NCI-H187 (cell line): ENCODE results near the gene SLC30A1.
A peak's percentile ranks its signal among the peaks of the same experiment; 100 is the strongest.
"Not testable (repeated sequence)": the region's sequence is repeated elsewhere in the genome, so short reads cannot be mapped to it uniquely, and the experiment has no call there.

Experiments
- DNase-seq, 2 experiments: peaks; one replicate each; lab custom pipeline; 2025; lab: John Stamatoyannopoulos, UW

SLC30A1 gene

DNA sequence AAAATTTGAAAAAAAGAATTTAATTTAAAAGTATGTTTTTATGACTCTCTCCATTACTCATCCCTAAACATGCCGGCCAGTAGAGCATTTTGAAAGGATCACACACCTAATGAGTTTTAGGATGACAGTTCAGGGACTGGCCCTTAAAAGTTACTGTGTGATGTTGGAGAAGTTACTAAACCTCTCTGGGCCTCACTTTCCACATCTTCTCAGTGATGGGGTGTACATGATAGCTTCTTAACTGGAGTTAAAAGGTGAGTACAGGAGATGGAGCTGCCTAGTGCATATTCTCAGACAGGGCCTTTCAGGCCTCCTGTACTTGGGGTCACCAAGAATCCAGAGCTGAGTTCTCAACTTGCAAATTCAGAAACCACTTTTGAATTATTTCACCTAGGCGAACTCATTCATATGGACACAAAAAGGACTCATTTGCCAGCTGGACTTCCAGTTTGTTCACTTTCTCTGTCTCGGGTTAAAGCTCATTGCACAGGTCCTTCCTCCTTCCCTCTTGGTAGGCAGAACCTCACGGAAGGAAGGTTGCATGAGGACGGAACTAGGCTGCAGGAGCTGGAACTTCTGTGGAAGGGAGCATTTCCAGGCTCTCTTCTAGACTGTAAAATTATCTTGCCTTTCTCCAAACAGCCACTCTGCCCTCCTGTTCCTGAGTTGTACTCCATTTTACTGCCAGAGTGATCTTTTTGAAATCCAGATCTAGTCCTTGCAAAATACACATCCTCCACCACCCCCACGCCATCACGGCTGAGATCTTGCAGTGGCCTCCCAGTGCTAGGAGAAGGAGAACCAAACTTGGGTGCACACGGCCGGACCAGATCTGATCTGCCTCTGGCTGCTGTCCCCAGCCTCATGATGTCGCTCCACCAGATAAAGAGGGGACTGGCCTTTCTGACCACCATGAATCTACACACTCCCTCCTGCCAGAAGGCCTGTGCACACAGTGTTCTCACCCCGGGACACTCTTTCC lies 4.3 kb upstream of the SLC30A1 start:
- DNase-seq = no peak

DNA sequence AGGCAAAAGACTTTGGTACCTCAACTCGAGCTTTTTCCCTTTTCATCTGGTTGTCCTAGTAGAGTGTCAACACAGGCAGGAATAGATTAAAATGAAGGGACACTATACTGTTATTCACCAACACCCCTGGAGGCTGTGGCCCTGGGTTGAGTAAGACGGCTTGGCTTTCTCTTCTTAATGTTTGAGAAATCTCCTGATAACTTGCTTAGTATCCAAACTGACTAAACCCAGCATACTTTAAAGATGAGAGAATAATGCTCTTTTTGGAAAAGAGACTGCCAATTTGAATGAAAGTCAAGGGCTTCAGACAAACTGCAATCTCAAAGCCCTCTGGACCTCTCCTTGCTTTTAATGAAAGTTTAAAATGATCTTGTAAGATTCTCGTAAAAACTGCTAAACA lies 2.6 kb upstream of the SLC30A1 start:
- DNase-seq = no peak

DNA sequence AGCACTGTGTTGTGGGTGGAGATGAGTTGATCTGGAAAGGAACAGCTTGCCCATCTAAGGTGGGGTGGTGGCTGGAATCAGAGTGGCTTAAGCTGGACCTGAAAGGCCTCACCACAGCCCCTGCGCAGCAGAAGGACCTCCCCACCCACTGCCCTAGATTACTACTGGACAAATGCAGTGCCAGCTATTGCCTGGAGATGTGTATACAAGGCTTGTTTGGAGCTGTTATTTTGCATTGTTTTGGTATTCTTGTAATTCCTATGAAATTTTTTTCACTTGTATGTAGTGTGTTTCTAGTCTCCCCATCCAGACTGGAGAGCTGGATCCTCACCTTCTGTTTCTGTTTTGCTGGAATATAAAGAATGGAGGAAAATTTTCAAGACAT lies 1.3 kb upstream of the SLC30A1 start:
- no peak for DNase-seq

DNA sequence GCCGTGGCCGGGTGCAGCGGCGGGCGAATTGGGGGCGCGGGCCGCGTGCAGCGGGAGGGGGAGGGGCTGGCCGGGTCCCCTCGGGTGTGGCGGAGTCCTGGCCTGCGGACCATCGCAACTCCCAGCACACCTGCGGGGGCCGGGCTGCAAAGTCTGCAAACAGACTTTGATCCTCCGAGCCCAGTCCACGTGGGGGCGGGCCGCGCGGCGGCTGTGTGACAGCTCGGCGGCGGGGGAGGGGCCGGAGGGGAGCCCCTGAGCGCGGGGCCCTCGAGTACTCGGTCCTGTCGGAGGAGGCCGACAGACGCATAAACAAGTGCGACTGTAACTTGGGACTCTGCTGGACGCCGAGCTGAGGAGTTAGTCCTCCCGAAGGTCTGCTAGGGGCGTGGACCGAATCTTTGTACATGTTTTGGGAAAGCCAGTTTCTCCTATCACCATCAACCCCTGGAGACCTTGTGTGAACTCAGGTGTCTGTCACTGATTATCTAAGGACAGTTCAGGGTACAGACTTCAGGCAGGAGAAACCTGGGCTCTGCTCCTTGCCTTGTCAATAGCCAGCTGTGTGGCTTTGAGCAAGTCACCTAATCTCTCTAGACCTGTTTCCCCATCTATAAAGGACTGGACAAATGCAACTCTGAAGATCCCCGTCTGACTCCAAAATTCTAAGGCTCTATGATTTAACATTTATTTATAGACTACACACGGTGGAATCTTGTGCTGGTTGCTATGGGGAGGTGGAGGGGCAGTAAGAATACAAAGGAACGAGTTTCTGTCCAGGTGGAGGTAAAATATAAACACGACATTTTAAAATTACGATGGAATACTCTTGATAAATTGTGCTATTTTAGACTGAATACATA lies 710 bp upstream of the SLC30A1 start:
- peak; percentile 38 to 41 for DNase-seq

DNA sequence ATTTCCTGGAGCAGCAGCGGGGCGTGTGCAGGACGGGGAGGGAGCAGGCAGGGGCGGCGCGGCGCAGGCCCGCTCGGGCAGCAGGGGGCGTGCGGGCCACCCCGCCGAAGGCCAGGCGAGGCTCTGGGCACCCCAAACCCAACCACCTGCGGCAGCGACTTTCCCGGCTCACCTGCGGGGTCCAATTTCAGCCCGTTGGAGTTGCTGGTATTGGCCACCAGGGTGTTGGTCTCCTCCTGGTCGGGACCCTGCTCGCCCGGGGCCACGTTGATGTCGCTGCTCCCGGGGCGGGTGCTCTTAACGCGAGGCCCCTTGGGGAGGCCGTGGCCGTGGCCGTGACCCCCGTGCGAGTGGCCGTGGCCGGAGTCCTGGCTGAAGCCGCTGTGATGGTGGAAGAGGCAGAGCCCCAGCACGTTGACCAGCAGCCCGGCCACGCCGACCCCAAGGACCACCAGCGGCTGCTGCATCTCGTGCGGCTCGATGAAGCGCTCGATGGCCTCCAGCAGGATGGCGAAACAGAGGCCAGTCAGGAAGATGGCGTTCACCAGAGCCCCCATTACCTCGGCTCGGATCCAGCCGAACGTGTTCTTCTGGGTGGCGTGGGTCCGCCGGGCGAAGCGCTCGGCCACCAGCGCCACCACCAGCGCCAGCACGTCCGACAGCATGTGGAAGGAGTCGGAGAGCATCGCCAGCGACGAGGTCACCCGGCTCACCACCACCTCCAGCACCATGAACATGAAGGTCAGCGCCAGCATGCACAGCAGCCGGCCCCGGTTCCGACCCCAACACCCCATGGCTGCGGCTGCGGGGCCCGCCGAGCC lies 932 bp downstream of the SLC30A1 start:
- DNase-seq = peak; percentile 1 to 11

DNA sequence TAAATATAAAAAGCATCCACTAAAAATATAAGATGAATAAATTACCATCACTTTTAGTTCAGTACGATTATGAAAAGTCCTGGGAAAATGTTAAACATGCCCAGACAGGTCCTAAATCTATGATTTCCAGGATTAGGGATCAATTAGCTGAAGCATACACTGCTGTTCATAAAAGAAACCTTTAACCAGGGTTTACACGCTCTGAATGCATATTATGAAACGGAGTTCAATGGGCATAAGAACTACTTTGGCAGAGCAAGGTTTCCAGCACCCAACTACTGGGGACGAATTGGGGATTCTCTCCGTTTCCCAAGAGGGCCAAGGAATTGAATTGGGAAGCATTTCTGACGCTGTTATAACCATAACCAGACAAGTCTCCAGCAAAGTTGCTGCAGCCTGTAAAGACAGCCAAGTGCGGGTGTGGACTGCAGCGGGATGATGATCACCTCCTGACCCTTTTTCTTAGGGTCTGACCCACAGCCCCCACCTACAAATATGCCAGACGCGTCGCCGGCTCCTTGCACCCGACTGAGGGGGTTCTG lies 1.6 kb downstream of the SLC30A1 start:
- DNase-seq = no peak

DNA sequence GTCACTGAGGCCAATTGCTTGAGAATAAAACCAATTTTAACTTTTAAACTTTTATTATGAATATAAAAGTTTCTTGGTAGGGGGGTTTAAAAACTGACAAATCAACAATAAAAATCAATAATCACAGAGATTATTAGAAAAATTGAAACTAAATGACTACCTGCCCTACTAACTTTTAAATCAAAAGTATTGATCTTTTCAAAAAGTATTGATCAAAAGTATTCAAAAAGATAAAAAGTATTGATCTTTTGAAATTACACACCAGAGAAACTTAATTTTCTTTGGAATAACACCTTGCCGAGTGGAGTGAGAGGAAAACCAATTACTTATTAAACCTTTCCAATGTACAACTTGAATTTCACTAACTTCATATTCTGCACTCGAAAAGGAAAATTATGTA lies 2.2 kb downstream of the SLC30A1 start:
- DNase-seq = no peak

DNA sequence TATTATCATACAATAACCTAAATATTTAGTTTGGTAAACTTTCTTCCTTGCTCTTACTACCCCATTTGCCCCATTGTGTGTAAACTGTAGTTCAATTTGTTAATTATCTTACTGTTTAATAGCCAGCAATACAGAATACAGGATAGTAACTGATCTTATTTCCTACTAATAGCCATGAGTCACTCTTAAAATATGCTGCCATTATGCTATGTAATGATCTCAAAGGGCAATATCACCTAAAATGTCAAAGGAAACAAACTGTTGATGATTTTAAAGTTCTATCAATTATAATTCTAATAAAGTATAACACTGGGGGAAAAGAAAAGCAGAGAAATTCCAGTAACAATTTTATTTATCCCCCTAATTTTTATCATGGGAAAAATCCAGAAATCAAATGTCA lies 4.3 kb downstream of the SLC30A1 start:
- no peak for DNase-seq

DNA sequence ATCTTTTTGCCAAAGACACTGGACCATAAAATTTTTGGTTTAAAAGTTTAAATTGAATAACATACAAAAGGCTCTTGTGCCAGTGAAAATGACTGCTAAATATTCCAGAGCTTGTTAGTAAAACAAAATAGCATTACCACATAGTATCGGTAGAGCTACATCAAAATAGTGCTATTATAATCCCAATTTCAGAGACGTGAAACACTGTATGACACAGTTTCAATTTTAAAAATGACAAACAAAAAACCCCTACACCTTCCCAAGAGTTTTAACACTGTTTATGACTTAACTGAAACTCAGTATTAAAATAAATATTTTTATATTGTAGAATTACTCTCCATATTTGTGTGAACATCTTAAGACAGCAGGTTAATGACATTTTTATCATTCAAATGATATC lies 7.0 kb downstream of the SLC30A1 start:
- DNase-seq = no peak

DNA sequence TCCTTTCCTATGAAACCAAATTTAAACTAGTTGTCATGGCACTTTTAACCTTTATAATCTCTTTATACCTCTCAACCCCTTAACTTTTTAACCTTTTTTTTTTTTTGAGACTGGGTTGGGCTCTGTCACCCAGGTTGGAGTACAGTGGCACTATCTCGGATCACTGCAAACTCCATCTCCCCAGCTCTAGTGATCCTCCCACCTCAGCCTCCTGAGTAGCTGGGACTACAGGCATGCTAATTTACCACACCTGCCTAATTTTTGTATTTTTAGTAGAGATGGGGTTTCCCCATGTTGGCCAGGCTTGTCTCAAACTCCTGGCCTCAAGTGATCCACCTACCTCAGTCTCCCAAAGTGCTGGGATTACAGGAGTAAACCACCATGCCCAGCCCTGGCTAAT lies 8.6 kb downstream of the SLC30A1 start:
- DNase-seq = not testable (repeated sequence)

DNA sequence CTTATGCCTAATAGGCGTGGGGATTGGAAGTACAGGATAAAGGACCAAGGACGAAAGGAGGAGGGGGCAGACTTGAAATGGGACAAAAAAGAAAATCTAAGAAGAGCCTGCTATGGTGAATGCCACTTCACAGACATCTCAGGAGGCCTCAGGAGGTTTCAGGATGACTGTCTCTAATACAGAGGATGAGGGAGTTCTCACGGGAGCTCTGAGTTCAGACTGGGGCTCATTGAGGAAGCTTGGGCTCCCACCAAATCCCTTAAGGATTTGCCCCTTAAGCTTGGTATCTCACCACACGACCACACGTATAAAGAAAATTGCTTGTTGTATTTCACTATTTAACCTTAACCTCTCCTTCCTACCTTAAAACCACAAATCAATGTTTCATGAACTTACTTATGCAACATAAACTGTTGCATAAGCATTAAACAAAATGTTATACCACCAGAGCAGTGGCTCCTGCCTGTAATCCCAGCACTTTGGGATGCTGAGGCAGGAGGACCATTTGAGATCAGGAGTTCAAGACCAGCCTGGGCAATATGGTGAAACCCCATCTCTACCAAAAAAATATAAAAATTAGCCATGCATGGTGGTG lies 12.4 kb downstream of the SLC30A1 start:
- no peak for DNase-seq

DNA sequence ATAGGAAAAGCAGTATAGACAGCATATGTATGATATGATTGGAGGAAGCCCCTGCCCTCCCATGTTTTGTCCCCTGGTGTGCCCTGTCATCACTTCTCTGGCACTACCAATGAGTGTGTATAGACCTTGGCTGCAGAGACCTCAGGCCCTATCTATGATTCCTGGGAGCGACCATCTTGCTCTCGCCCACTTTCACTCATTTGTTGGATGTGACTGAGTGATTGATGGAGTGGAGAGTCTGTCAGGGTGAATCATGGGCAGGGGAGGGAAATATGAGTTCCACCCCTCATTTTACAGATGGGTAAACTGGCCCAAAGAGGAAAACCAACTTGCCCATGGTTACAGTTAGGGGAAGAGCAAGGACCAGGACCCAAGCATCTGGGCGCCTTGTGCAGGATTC lies 14.9 kb downstream of the SLC30A1 start:
- no peak for DNase-seq

DNA sequence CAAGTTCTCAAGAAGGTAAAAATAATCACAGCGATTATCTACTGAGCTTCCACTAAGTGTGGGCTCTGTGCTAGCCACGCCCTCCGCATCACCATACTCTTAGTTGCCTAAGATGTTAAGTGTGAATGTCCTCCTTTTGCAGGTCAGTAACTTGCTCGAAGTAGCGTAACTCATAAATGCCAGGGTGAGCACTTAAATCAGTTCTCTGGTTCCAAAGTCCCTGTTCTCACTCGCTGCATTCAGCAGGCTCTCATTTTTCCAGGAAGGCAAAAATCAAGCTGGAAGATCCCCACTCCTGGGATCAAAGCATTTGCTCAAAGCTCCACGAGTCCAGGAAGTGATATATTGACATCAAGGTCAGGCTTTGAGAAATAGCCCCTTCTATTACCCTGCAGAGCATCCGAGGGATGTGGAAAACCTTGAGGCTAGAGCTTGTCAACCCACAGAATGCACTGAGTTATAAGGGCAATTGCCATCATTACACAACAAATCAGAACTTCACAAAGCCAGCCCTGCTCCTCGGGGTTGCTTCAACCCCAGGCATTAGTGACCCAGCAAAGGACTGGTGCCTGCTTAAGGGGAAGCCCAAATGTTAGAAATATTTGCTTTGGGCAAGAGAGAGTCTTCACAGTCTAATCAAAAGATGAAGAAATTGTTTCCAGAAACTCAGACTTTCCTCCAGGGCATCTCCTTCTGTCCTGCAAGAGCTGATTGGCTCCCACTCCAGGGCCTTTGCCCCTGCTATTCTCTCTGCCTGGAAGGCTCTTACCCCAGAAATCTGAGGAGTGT lies 19.5 kb downstream of the SLC30A1 start:
- no peak for DNase-seq

DNA sequence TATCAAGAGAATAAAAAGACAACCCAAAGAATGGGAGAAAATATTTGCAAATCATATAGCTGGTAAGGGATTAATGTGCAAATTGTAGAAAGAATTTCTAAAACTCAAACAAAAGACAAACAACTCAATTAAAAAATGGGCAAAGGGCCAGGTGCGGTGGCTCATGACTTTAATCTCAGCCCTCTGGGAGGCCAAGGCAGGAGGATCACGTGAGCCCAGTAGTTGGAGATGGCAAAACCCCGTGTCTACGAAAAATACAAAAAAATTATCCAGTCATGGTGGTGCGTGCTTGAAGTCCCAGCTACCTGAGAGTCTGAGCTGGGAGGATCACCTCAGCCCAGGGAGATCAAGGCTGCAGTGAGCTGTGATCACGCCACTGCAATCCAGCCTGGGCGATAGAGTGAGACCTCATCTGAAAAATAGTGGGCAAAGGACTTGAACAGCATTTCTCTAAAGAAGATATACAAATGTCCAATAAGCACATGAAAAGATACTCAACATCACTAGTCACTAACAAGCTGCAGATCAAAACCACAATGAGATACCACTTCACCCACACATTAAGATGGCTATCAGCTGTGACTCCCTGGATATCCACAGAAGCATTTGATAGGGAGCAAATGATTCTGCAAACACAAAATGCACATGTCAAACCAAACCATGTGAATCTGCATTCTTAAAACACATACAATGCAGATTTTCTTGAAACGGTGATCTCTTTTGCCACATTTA lies 20.9 kb downstream of the SLC30A1 start:
- DNase-seq = no peak

DNA sequence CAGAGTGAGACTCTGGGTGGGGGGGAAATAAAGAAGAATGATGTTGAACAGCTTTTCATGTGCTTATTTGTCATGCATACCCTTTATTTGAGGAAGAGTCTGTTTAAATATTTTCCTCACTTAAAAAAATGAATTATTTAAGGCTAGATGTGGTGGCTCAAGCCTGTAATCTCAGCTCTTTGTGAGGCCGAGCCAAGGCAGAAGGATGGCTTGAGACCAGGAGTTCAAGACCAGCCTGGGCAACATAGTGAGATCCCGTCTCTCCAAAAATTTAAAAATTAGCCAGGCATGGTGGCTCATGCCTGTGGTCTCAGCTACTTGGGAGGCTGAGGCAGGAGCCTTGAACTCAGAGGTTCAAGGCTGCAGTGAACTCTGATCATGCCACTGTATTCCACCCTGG lies 25.4 kb downstream of the SLC30A1 start:
- no peak for DNase-seq

DNA sequence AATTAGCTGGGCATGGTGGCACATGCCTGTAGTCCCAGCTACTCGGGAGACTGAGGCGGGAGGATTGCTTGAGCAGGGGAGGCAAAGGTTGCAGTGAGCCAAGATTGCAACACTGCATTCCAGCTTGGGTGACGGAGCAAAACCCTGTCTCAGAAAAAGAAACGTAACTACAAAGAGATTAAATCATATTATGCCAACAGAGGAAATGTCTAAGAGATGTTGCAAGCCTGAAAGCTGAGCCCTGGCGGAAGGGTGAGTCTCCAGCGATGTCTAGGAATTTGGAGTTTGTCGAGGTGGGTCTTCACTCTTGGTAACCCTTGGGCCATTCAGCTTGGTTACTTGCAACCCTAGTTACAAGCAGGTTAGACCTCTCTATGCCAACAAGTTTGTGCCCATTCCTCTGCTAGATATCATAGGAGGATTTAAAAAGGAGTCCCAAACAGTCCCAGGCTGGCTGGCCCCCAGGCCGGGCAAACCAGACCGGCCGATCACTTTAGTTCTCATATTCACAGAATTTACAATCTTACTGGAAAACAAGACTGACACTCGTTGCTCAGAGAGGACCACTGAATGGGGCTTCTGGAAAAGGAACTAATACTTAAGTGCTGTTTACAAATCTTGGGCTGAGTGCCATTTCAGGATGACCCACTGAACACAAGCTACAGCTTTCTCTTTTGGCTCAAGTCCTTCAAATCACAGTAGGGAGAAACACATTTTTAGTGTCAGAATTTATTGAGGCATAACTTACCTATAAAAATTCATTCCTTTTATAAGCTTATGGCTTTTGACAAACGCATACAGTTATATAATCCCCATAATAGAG lies 27.1 kb downstream of the SLC30A1 start:
- no peak for DNase-seq

DNA sequence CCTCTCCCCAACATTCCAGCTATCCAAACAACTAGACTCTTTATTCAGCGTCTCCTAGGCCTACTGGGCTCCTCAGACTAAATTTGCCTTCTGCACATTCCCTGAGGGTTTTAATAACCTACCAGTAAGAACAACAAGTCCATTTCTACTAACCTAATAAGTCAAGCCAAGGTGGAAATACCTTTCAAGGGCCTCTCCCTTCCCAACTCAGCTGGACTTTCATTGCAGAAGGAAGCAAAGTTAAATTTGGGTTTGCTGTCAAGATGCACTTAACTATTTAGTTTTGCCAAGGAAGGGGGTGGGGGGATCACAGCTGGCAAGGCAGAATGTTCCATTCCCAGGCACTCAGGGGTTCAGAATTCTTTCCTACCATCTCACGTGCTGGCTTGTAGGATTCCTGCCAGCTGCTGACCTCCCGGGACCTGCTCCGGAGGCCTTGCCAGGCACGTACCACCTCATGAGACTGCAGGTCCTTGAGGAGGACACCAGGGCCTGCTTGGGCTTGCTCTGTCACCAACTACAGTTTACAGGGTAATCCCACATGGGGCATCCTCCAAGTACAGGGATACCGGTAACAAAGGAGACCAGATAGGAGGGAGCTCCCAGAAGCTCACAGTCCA lies 29.8 kb downstream of the SLC30A1 start:
- DNase-seq = no peak

DNA sequence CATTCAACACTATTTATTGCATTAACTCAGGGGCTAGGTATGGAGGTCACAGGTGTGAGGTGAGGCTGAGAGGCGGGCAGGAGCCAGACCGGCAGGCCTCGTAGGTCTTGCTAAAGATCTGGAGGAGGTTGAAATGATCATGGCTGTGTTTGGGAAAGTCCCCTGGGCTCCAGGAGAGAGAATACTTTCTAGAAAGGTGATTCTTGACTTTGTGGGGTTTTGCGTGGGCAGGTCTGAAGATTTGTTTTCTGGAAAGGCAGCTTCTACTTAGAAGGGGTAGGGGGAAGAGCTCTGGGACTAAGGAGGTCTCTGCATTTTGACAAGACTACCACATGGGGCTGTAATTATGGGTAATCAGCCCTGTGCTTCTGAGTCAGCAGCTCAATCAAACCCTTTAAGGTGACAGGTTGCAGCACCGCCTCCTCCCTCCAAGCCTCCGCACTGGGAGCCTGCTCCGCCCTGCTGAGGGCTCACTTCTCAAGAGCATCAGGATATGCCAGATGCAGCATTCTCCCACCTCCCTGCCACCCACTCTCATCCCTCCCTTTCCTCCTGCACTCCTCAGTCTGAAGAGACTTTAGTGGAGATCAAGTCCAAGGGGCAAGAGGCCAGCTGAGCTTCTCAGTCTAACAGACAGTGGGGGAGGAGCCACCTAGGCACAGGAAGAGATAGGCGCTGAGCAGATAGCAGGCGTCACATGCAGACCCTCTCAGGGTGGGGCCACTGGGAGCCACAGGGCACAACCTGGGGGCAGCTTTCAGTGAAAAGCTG lies 30.5 kb downstream of the SLC30A1 start:
- DNase-seq = no peak
